Esophagus muscularis mucosa (tissue), 4 donors: ENCODE measurements around the gene TRAF5. TPM values are rescaled to one million over a fixed set of nuclear protein-coding genes. Genes with fewer than 3 reads are reported as not detected.
A peak's percentile ranks its signal among the peaks of the same experiment; 100 is the strongest.

Experiments used
- DNase-seq: peaks from one replicate; pipeline ENCODE4 v3.0.0-alpha.2; 2017; ENCODE audit errors: extremely low spot score
- H3K27ac ChIP-seq, 4 donors: fragments of 200-600 bp; sonication (generic); replicated peaks in 1 of 4; 1 replicate in 3 of 4; 2 replicates in 1 of 4; pipeline ENCODE4 v1.5.1; 2016 to 2019; ENCODE audit warnings: mild to moderate bottlenecking in 1 of 4
- H3K27me3 ChIP-seq, 4 donors: fragments of 200-600 bp; sonication (generic); one replicate each; pipeline versions ENCODE4 v1.5.1 to v1.6.0; 2016 to 2019
- H3K36me3 ChIP-seq, 4 donors: fragments of 200-600 bp; sonication (generic); one replicate each; pipeline ENCODE4 v1.5.1; 2016 to 2019
- H3K4me1 ChIP-seq, 4 donors: fragments of 200-600 bp; sonication (generic); one replicate each; pipeline ENCODE4 v1.5.1; 2016 to 2019
- H3K4me3 ChIP-seq, 4 donors: fragments of 200-600 bp; sonication (generic); 1 replicate in 2 of 4; 2 replicates in 2 of 4; pipeline ENCODE4 v1.5.1; 2016 to 2019; ENCODE audit warnings: mild to moderate bottlenecking in 4 of 4, moderate library complexity in 1 of 4
- H3K9me3 ChIP-seq, 4 donors: fragments of 200-600 bp; sonication (generic); 1 replicate in 3 of 4; 2 replicates in 1 of 4; pipeline ENCODE4 v1.5.1; 2016 to 2019
- EP300 ChIP-seq: sonication (generic); formaldehyde crosslinking; IDR thresholded peaks from one replicate; pipeline ENCODE4 v1.6.1; 2017; ENCODE audit warnings: antibody characterized with exemption
- POLR2A ChIP-seq: fragments of 450-650 bp; IDR thresholded peaks from one replicate; pipeline ENCODE4 v1.6.1; 2017; ENCODE audit warnings: antibody characterized with exemption, moderate library complexity, mild to moderate bottlenecking, low read depth
- POLR2AphosphoS5 ChIP-seq, 2 donors: sonication (generic); formaldehyde crosslinking; IDR thresholded peaks; one replicate each; pipeline ENCODE4 v1.6.1; 2017; ENCODE audit warnings: antibody characterized with exemption in 2 of 2
- WGBS: methylation state at CpG from one replicate; pipeline ENCODE4 v1.1.5; 2018; 5-methylcytosine and 5-hydroxymethylcytosine counted together
- intact Hi-C: fragments of 100-400 bp; cut with DNase I; formaldehyde crosslinking; loops from one replicate; pipeline ENCODE4 v1.15.1; 2023
- total RNA-seq, 4 donors: library from RNA; depleted of rRNA; stranded (reverse); fragments of >200 nt; gene quantifications; one replicate each; pipeline versions ENCODE4 v1.1.0 to v1.2.1, GENCODE V29; 2016
- TF ChIP-seq, protein P1 (sequence below), 3 experiments: fragments of 200-600 bp in 2 of 3; fragments of 450-650 bp in 1 of 3; sonication (generic) in 2 of 3; IDR thresholded peaks; one replicate each; pipeline ENCODE4 v1.5.1; 2017 to 2019; ENCODE audit warnings: antibody characterized with exemption in 3 of 3, mild to moderate bottlenecking in 2 of 3, moderate library complexity in 1 of 3

Gene TRAF5
- total RNA-seq, 4 donors from 2014 or later = 14.9 to 29.7 (median 23.9) TPM

GRCh38 chr1:211381481-211382181 is 55.0 kb downstream of the TRAF5 start:
- Histone ChIP-seq H3K9me3 (no peaks in the 10 kb centered on the region), H3K27ac (peak overlapping the region in 3 of 4 donors; percentile 90 to 95 (median 91)), H3K36me3 (peaks cover 0 to 2% (median 0%) of the 10 kb centered on the region in 4 donors), H3K4me3 (peak overlapping the region; percentile 65 to 84 (median 68)), H3K27me3 (no peaks in the 10 kb centered on the region), H3K4me1 (peaks cover 7 to 24% (median 16%) of the 10 kb centered on the region in 4 donors)
- TF ChIP-seq, protein P1, sequence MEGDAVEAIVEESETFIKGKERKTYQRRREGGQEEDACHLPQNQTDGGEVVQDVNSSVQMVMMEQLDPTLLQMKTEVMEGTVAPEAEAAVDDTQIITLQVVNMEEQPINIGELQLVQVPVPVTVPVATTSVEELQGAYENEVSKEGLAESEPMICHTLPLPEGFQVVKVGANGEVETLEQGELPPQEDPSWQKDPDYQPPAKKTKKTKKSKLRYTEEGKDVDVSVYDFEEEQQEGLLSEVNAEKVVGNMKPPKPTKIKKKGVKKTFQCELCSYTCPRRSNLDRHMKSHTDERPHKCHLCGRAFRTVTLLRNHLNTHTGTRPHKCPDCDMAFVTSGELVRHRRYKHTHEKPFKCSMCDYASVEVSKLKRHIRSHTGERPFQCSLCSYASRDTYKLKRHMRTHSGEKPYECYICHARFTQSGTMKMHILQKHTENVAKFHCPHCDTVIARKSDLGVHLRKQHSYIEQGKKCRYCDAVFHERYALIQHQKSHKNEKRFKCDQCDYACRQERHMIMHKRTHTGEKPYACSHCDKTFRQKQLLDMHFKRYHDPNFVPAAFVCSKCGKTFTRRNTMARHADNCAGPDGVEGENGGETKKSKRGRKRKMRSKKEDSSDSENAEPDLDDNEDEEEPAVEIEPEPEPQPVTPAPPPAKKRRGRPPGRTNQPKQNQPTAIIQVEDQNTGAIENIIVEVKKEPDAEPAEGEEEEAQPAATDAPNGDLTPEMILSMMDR (IDR thresholded peaks at IDR 0.05) = no peak
- TF ChIP-seq POLR2A (no peak), EP300 (no peak), POLR2AphosphoS5 (IDR thresholded peaks at IDR 0.05) (no peak)
- intact Hi-C loops = loop anchor here (10.0 kb wide), 1 partner anchor 93 kb away; no protein-coding TSS in a partner anchor
- no peak for DNase-seq
- 84% methylated on average over 5 of the region's 5 CpGs for WGBS

DNA sequence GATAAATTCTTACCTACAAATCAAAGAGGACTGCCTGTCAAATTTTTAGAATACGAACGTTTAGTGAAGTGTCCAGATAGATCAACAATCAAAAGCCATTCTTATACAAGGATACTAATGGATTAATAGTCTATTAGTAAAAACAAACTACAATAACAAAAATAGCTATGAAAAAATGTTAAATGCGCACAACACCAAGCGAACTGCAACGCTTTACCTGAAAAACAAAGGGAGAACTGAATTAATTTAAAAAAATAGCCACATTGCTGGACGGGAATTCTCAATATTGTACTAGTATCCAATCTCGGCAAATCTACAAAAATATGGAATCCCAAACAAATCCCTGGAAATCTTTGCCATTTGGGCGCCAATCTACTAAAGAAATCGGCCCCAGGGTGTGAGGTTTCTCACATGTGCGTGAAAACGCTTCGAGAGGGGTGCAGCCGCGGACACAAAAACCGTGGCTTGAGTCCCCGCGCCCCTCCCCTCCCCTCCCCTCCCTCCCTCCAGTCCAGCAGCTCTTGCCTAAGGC is 55.6 kb downstream of the TRAF5 start:
- peak overlapping the region; percentile 65 to 84 (median 68) for H3K4me3 ChIP-seq
- H3K4me1 ChIP-seq = peaks cover 7 to 20% (median 15%) of the 10 kb centered on the region in 4 donors
- intact Hi-C loops = loop anchor here (10.0 kb wide), 1 partner anchor 93 kb away; no protein-coding TSS in a partner anchor
- no peaks in the 10 kb centered on the region for H3K36me3 ChIP-seq
- TF ChIP-seq EP300 (no peak), POLR2A (no peak), POLR2AphosphoS5 (IDR thresholded peaks at IDR 0.05) (no peak)
- TF ChIP-seq, protein P1 (IDR thresholded peaks at IDR 0.05) = no peak
- DNase-seq = no peak
- peak overlapping the region; percentile 90 to 97 (median 93) for H3K27ac ChIP-seq
- 9% methylated on average over 17 of the region's 17 CpGs for WGBS
- H3K27me3 ChIP-seq = no peaks in the 10 kb centered on the region
- H3K9me3 ChIP-seq = no peaks in the 10 kb centered on the region

GRCh38 chr1:211382714-211383480 is 56.3 kb downstream of the TRAF5 start:
- peaks cover 7 to 19% (median 13%) of the 10 kb centered on the region in 4 donors for H3K4me1 ChIP-seq
- TF ChIP-seq EP300 (no peak), POLR2A (peak; percentile 87), POLR2AphosphoS5 (IDR thresholded peaks at IDR 0.05) (peak; percentile 99)
- 7% methylated on average over 26 of the region's 49 CpGs for WGBS
- H3K9me3 ChIP-seq = no peaks in the 10 kb centered on the region
- intact Hi-C loops = loop anchor here (10.0 kb wide), 1 partner anchor 92 kb away; no protein-coding TSS in a partner anchor
- peak overlapping the region; percentile 90 to 97 (median 93) for H3K27ac ChIP-seq
- no peaks in the 10 kb centered on the region for H3K36me3 ChIP-seq
- peak; percentile 97 for DNase-seq
- no peaks in the 10 kb centered on the region for H3K27me3 ChIP-seq
- peak overlapping the region; percentile 65 to 84 (median 68) for H3K4me3 ChIP-seq

DNA sequence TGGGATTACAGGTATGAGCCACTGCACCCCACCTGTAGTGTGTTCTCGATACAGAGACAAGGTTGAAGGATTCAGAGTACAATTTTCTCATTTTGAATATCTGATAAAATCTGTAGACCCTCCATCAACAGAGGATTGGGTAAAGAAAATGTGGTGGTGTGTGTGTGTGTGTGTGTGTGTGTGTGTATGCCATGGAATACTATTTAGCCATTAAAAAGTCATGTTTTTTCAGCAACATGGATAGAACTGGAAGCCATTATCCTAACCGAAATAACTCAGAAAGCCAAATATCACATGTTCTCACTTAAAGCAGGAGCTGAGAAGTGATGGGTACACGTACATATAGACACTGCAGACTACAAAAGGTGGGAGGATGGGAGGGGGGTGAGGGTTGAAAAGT is 57.9 kb downstream of the TRAF5 start:
- WGBS = 97% methylated on average over 3 of the region's 3 CpGs
- Histone ChIP-seq H3K4me1 (peaks cover 7 to 14% (median 12%) of the 10 kb centered on the region in 4 donors), H3K9me3 (no peaks in the 10 kb centered on the region), H3K27me3 (no peaks in the 10 kb centered on the region), H3K27ac (no peak overlapping the region), H3K4me3 (no peak overlapping the region), H3K36me3 (no peaks in the 10 kb centered on the region)
- intact Hi-C loops = loop anchor here (10.0 kb wide), 1 partner anchor 90 kb away; no protein-coding TSS in a partner anchor
- DNase-seq = no peak
- no peak for TF ChIP-seq EP300
- TF ChIP-seq, protein P1 (IDR thresholded peaks at IDR 0.05) = no peak
